HL-60 (cell line): ENCODE results near the gene DCTN1.

Source experiments
- DNase-seq, 2 experiments: peaks; one replicate each; pipeline ENCODE4 v3.0.0-alpha.2; 2010 to 2020; ENCODE audit warnings: low read depth in 1 of 2, low spot score in 1 of 2
- H3K27ac ChIP-seq: fragments of 250-450 bp; sonication (Bioruptor Pico); replicated peaks from 2 replicates; pipeline ENCODE4 v1.5.1; 2020; ENCODE audit warnings: mild to moderate bottlenecking, moderate library complexity
- H3K27me3 ChIP-seq: fragments of 250-450 bp; sonication (Bioruptor Pico); 2 replicates; pipeline ENCODE4 v1.5.1; 2021; ENCODE audit warnings: mild to moderate bottlenecking, moderate library complexity; ENCODE audit not compliant: insufficient read depth, poor library complexity, severe bottlenecking
- H3K4me3 ChIP-seq: replicated peaks from 2 replicates; pipeline ENCODE4 v1.5.1; 2011; ENCODE audit warnings: mild to moderate bottlenecking, control low read depth, low read length; ENCODE audit not compliant: insufficient read depth
- CTCF ChIP-seq: IDR thresholded peaks from one replicate; pipeline ENCODE4 v1.5.1; 2011; ENCODE audit warnings: low read length, control low read depth, inconsistent platforms; ENCODE audit not compliant: insufficient read depth
- GABPA ChIP-seq: IDR thresholded peaks from 2 replicates; pipeline ENCODE4 v1.6.1; 2012; ENCODE audit warnings: low read depth
- POLR2AphosphoS5 ChIP-seq: IDR thresholded peaks from 2 replicates; pipeline ENCODE4 v1.6.1; 2012; ENCODE audit warnings: low read depth
- REST ChIP-seq: IDR thresholded peaks from 2 replicates; pipeline ENCODE4 v1.6.1; 2012; ENCODE audit warnings: low read depth; ENCODE audit not compliant: insufficient replicate concordance
- SPI1 ChIP-seq: IDR thresholded peaks from 2 replicates; pipeline ENCODE4 v1.6.1; 2012; ENCODE audit warnings: low read depth, mild to moderate bottlenecking, borderline replicate concordance

DCTN1 gene

GRCh38 chr2:74387346-74387745 lies 7.2 kb upstream of the DCTN1 start:
- TF ChIP-seq POLR2AphosphoS5 (no peak), REST (no peak), CTCF (no peak), SPI1 (no peak), GABPA (no peak)
- no peaks in the 10 kb centered on the region for H3K27me3 ChIP-seq
- DNase-seq, result no peak
- H3K4me3 ChIP-seq, result no peak overlapping the region
- H3K27ac ChIP-seq, result no peak overlapping the region

- peak in 1 of 2 experiments; percentile 9 for DNase-seq
- TF ChIP-seq POLR2AphosphoS5 (no peak), CTCF (no peak), REST (no peak), SPI1 (no peak), GABPA (no peak)
- Histone ChIP-seq H3K4me3 (no peak overlapping the region), H3K27me3 (no peaks in the 10 kb centered on the region), H3K27ac (no peak overlapping the region)
These were observed 5.3 kb upstream of the DCTN1 start for GRCh38 chr2:74385396-74385795.

GRCh38 chr2:74384051-74384450 lies 3.9 kb upstream of the DCTN1 start:
- TF ChIP-seq SPI1 (no peak), REST (no peak), CTCF (no peak), GABPA (no peak), POLR2AphosphoS5 (no peak)
- no peaks in the 10 kb centered on the region for H3K27me3 ChIP-seq
- H3K27ac ChIP-seq, result no peak overlapping the region
- no peak overlapping the region for H3K4me3 ChIP-seq
- no peak for DNase-seq
